ENCODE data around the gene OAT.
"Not testable (repeated sequence)": the region's sequence is repeated elsewhere in the genome, so short reads cannot be mapped to it uniquely, and the experiment has no call there.

OAT gene

DNA sequence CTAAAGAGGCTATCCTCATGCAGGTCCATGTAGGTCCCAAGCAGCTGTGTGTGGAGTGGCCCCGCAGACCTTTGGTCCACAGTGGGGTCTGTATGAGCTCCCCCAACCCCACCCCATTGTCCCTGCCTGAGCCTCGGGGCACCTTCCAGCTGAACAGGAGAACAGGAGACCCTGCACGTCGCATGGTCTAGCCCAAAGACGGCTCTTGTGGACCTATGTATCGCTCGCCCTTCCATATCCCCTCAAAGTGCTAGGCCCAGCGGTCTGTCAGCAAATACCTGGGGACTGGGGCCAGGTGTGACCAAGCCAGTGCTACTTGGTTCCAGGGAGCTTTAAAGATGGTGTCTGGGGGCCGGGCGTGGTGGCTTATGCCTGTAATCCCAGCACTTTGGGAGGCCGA, 43.0 kb downstream of the OAT start:
- no peak for DNase-seq

DNA sequence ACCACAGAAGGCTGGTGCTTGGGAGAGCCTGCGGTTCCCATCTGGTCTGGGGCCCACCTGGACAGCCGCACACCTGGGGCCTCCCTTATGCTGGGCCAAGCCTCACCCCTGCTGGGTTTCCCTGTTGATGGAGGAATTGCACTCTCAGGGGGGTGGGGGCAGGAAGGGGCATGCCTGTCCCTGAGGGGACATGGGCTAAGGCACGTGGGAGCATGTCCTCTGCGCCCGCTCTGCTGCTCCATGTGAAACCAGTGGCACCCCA, 43.4 kb downstream of the OAT start:
- DNase-seq: no peak

DNA sequence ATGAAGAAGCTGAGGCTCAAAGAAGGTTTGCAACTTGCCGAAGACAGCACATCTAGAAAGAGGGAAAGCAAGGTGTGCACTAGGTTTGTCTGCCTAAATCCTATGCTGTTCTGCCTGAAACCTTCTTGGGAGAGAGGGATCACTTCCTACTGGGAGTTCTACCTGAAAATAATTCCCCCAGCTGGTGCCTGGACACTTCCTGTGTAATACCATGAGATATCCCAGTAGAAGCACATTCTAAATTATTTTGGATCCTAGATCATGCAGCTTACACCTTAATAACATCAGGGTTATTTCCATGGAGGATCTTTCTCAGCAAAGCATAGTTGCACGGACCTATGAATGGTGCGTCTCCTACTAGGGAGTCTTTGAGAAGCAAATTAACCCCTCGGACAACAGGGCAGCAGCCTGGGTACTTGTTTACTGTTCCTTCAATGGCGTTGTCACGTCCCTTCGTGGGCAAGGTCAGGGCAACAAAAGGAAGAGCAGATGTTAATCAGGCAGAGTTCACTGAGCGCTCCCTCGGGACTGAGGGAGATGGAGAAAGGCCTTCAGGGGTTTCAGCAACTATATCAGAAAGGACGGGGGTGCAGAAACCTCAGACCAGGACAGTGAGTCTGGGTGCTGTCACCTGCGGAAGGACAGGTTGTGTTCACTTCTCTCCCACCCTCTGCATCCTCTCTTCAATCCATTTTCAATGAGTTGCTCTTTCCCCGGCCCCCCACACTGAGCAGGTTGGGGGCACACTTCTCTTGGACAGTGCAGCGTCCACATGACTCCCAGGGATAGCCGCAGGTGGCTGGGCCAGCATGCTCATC, 44.0 kb downstream of the OAT start:
- no peak for DNase-seq

DNA sequence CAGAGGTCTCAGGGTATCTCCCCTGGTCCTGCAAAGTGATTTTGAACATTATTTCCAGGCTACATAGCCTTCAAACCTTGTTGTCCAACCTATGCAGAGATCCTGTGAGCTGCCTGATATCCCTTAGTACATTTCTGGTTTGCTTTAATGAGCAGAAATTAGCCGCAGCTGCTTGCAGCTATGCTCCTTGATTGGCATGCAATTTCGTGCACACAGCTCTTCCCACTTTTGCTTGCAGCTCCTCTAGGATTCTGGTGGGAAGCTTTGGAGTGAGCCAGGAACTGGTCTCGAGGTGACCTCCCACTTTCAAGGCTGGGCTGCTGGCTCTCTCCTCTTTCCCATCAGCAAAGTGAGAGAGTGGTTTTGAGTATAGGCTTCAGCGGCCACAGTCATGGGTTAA, 45.8 kb downstream of the OAT start:
- no peak for DNase-seq

DNA sequence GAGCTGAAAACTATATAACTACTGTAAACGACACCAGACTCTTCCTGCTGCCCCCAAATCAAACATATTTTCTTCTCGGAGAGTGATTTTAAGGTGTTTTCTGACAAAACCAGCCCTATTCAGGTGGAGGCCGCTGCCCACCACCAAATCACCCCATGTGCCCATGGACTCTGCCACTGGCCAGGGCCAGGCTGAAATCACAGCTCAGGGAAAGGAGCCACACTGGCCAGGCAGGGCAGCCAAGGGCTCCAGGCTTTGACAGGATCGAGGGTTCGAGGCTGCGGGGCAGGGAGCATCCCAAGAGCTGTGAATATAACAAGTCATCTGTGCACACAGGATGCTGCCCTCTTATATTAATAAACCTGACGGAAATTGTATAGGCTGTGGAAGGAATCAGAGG, 48.3 kb downstream of the OAT start:
- DNase-seq: no peak

DNA sequence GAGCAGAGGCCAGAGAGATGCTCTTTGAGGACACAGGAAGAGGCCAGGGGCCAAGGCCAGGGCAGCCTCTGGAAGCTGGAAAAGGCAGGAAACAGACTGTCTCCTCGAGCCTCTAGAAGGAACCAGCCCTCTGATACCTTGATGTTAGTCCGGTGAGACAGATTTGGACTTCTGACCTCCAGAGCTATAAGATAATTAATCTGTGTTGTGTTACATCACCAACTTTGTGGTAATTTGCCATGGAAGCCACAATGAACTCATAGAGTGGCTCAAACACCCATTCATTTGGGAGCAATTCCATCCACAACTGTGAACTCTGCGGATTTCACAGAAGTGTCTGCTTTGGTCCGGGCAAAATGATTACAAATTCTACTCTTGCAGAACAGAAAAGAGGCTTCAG, 48.7 kb downstream of the OAT start:
- no peak for DNase-seq

DNA sequence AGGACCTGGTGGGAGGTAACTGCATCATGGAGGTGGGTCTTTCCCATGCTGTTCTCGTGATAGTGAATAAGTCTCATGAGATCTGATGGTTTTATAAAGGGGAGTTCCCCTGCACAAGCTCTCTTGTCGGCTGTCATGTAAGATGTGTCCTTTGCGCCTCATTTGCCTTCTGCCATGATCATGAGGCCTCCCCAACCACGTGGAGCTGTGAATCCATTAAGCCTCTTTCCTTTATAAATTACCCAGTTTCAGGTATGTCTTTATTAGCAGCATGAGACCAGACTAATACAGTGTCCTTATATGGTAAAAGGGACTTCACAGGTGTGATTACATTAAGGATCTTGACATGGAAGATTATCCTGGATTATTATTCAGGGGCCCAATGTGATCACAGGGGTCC, 49.2 kb downstream of the OAT start:
- DNase-seq: not testable (repeated sequence)

DNA sequence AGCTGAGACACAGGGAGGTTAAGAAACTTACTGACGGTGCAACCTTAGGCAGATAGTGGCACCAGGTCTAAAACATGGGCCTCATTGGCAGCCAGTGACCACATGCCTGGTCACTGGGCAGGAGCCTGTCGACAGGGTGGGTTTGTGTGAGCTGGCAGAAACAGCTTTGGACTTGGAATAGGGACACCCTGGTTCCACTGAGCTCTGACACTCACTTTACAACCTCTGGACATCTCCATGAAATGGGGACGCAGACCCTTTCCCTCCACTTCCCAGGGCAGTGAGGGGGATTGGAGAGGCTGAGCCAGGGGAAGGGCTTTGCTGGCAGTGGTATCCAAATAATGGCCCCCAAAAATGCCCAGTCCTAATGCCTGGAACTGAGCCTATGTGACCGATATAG, 49.7 kb downstream of the OAT start:
- no peak for DNase-seq

DNA sequence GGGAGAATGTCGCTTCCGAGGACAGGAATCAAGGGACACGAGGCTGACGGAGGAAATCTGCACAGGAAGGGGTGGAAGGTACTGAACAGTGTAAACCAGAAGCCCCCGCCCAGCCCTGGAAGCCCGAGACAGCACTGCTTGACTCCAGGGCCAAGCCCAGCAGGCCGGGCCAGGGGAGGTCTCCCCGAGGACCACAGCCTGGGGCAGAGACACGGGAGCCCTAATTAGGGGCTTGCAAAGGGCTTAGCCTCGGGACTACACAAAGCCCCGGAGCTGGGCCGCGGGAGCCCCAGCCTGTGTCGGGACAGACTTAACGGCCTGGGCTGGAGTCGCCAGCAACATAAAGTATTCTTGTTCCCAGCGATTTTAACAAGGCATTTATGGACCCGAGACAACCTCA, 50.8 kb downstream of the OAT start:
- no peak for DNase-seq

DNA sequence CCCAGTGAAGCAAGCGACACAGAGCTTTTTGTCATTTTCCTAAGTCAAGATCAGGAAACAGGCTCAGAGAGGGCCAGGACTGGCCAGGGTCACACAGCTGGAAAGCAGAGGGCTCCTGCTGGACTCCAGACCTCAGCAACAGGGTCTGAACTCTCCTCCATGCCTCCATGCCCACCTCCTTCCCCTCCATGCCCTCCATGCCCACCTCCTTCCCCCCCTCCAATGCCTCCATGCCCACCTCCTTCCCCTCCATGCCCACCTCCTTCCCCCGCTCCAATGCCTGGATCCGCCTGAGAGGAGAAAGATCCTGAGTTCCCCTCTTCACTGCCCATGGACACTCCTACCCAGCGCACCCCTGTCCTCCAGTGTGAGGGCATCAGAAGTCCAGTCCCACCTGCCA, 51.3 kb downstream of the OAT start:
- no peak for DNase-seq

DNA sequence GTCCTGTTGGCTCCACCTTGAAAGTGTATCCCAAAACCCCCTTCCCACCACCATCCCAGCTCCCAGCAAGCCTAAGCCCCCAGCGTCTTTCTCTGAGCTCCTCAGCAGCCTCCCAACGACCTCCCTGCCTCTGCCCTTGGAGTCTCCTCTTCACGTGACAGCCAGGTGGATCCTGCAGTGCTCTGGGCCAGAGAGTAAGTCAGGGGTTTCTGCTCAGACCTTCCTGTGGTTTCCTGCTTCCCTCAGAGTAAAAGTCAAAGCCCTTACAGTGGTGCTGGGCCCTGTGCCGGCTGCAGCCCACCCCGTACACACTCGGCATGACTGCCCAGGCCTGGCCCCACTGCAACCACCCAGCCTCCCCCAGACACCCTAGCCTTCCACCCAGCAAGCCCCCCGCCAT, 51.9 kb downstream of the OAT start:
- no peak for DNase-seq

DNA sequence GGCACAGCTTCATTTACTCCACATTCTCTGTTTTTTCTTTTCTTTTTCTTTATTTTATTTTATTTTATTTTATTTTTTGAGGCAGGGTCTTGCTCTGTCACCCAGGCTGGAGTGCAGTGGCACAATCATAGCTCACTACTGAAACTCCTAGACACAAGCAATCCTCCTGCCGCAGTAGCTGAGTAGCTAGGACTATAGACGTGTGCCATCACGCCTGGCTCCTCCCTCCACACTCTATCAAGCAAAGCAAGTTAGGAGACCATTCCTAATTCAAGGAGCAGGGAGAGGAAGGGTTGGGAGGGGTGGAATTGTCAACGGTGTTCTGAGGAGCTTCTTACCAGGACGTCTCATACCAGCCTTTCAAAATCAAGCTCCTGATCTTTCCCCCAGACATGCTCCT, 52.4 kb downstream of the OAT start:
- no peak for DNase-seq

DNA sequence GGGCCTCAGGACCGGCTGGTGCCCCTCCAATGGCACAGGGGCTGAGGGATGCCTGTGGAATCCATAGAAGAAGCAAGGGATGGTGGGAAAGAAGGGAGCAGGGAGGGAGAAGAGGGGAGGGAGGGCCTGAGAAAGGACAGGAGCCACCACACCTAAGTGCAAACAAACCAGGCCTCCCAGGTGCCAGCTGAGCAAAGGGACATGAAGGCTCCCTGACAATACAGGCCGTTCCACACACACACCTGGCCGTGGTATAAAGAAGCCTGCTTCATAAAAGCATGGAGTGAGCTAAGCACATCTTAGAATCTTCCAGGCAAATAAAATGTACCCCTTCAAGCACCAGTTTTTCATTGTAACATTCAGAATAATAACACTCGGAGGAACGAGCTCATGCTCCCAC, 54.0 kb downstream of the OAT start:
- no peak for DNase-seq

DNA sequence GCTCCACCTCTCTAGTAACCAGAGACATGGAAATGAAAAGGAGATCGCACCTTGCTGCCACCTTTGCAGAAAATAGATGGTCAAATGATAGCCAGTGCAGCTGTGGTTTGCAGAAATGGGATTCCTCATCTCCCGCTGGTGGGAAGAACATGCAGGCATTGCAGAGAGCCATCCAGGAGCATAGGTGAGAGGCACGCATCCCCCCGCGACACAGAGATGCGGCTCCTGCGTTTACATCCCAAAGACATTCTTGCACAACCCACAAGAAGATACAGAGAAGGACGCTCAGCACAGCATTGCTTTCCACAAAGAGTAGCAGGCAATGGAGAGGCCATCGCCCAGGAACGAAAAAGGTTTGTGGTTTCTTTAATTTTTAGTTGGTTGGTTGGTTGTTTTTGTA, 56.2 kb downstream of the OAT start:
- no peak for DNase-seq

DNA sequence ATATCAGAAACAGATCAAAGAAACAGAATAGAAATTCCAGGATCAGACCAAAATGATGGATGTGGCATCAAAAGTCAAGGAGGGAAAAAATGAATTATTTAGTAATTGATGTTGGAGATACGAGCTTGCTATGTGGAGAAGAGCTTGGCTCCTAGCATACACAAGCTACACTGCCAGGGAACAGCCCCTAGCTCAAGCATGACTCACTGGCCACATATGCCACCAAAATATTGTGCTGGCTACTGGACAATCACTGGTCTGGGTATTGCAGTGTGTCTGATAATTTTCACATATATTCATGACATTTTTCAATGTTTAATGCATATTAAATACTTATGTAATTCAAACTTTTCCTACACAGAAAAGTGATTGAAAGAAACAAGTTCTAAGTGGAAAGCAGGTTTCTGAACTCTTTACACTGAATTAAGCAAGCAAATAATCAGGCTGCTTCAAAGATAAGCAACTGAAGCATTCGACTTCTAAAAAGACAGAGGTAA, 59.3 kb downstream of the OAT start:
- no peak for DNase-seq

DNA sequence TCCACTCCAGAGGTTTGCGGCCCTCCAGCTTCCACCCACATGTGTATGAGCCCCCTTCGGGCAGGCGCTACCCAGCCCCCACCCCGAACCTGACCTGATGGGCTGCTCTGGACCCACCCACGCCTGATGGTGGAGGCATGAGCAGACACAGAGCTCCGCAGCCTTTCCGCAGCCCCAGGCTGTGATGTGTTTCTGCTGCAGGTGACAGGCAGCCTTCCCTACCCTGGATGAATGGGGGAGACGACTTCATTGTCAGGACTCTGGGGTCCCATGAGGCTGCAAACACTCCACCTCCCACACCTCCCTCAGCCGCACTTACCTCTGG, 61.2 kb downstream of the OAT start:
- DNase-seq: no peak

DNA sequence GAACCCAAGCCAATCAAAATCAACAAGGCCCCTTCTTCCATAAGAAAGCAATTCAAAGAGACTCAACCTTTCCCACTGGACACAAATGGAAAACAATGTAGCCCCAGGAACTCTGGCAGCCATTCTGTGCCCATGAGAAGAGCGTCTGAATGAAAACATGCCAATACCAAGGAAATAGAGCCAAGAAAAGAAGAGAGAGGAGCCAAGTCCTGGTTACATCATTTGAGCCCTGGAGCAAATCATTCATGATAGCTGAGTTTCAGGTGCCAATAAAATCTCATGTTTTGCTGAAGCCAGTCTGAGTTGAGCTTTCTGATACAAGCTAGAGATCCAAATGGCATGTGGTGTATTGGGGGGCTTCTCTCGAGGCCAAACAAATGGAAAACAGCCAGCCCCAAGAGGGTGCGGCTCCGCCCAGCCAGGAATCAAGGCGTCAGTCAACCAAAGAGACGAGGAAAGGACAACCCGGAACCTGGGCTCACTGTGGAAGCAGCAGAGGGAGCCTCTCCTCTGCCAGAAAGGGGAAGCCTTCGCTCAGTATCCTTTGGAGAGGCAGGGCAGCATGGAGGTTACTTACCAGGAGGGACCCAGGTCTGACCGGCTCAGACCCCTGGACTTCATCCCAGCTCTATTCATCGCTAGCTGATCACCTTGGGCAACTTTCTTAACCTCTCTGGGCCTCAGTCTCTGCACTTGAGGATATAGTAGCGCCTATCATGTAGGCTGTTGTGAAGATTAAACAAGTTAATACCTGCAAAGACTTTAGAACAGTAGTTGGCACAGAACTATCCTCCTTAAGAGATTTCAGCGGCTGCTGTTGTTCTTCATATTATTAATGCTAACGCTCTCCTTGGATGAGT, 61.8 kb downstream of the OAT start:
- DNase-seq: no peak

DNA sequence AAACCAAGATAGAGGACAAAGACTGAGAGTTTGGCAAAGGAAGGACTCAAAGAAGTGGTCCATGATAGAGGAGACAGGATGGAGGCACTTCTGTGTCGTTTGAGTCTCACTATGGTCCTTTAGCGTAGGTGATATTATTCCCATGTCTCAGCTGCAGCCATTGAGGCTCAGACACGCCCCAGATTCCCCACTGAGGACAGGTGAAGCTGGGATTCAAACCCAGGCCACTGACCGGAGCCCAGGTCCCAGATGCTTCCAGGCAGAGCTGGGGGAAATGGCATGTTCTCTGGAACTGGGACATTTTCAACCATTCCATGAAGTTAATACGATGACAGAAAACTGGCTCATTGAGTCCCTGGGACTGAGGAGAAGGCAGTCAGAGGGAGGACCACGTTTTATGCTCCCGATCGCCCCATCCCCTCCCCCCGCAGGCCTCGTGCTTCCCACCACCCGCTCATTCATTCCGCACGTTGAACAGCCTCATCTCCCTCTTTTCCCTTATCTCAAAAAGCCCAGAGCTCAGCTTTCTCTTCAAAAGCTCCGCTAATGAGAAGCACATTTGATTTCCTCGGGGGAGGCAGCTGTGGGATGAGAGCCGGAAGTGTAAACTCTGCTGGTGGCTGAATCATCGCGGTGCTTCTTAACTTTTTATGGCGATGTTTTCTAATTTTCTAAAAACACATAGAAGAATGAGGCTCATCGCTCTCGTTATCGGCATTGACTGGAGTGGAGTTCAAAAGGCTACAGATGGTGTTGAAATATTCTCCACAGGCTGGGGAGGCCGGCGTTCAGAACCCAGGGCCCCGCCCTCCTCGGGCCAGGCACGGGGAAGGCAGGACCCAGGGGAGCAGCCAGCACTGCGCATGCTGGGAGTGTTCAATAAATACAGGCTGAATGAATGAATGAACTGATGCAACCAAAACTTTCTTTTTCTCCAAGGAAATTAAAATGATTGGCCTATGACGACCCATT, 64.0 kb downstream of the OAT start:
- peak; percentile 30 for DNase-seq

DNA sequence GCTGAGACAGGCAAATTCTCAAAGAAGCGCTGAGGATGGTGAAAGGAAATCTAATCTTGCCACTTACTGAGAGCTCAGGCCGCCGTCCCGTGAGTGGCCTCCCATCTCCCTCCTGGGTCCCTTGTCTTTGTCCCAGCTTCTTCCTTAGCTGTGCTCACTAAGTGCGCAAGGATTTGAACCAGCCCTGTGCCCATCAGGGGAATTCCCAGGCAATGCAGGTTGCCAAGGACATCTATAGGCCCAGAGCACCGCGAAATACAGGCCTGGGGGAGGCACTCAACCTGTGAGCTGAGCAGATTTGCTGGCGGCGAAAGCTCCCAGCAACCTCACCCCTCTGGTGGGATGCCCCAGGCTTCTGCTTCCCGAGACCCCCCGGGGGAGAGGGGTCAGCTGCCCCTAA, 64.8 kb downstream of the OAT start:
- DNase-seq: peak; percentile 17

DNA sequence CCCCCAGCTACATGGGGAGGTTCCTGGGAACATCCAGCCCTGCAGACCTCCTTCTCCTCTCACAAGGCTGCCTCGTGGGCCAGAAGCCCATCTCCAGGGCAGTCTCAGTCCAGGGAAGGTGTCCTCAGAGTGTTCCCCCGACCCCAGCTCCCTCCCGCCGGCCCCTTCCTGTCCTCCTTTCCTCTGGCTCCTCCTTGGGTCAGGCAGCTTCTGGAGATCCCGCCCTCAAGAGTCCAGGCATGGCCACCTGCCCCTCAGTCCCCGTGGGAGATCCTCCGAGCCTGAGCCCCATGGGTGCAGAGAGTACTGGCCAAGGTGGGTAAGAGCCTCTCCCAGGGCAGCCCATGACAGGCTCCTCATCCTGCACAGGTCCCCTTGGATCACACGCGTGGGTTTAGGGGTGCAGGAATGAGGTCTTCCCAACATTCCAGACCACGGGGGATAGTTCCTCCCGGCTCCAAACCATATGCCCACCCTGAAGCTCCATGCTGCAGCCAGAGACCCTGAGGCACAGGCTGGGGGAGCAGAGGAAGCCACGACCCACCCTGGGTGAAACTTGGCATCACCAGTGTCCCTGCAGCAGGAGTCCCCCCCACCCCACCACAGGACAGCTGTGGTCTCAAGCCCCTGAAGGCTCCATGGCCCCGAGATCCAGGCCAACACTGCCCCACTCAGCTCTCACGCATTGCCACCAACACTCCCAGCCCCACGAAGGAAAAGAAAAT, 65.5 kb downstream of the OAT start:
- peak; percentile 19 for DNase-seq

DNA sequence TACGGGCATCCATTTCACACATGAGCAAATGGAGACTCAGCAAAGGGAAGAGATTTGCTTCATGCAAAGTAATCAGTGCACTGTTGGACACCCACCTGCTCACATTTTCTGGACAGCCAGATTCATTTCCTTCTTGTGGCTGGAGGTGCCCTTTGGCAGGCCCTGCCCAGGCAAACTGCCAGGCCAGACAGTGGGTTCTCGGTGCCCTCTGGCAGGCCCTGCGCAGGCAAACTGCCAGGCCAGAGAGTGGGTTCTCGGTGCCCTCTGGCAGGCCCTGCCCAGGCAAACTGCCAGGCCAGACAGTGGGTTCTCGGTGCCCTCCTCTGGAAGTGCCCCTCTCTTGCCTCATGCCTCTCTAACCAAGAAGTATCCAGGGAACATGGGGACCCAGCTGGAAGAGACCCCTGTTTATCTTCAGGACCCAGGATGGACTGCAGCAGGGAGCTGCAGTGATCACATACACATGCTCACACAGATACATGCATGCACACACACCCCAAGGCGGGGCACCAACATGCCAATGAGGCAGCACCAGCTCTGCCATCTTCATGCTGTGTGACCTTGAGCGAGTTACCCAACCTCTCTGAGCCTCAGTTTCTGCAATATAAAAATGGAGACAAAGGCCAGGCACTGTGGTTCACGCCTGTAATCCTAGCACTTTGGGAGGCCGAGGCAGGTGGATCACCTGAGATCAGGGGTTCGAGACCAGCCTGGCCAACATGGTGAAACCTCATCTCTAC, 67.1 kb downstream of the OAT start:
- DNase-seq: peak; percentile 17

DNA sequence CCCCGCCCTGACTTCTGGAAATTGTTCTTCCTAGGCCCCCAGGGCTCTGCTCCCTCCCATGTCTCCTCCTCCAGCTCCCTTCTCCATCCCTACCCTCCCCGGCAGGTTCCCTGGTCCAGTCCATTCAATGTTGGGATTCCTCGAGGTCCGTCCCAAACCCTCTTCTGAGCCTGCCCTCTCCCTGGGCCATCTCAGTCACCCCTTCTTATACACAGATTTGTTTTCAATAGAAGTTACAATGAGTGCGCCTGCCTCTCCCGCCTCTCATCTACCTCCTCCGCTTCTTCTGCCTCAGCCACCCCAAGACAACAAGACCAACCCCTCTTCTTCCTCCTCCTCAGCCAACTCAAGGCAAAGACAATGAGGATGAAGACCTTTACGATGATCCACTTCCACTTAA, 67.9 kb downstream of the OAT start:
- DNase-seq: peak; percentile 21
